HG02938 (cell line): ENCODE results near the gene LAYN.

ENCODE experiments used
- ATAC-seq: cut with Tn5 transposase; IDR thresholded peaks from one replicate; pipeline ENCODE4 v1.9.1; 2021; ENCODE audit warnings: mild to moderate bottlenecking, moderate library complexity; ENCODE audit not compliant: unreplicated experiment

LAYN gene

DNA sequence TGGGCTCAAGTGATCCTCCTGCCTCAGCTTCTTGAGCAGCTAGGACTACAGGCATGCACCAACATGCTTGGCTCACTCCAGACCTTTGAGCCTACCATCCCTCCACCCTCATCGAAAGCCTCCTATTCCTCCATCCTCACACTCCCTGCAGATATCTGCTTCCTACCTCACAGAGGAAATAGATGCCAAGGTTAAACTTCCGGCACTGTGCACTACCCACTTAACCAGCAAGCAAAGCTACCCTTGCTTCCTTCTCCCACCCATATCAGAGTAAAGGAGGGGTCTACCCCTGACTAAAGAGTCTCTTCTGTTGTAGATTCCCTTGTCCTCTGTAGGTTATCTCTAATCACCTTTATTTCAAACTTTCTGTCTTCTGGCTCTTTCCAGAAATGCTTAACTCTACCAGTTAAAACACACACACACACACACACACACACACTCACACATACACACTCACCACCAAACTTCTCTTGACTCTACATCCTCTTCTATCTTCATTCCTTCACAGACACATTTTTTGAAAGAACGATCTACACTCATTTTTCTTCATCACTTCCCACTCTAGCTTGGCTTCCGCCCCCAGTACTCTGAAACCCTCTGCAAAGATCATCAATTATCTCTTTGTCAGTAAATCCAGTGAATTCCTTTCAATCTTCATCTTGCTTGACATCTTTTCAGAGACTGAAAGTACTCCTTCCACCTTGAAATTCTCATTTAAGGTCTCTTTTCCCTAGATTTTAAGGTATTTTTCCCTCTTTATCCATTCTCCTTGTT lies 50.9 kb downstream of the LAYN start:
- no peak for ATAC-seq

DNA sequence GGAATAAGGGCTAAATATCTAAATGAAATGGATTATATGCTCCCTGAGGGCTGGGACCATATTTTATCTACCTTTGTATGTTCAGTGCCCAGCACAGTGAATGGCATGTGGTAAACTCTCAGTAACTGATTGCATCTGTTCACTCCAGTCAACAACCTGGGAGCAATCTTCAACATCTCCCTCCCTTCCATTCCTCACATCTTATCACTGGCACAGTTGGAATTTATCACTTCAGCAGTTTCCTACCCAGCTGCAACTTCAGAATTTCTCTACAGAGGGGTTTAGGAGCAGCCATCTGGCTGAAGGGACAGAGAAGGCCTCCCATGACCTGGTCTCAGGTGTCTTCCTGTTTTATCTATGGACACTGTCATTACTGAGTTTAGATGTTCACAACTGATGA lies 52.0 kb downstream of the LAYN start:
- no peak for ATAC-seq

GRCh38 chr11:111596319-111596718 lies 55.8 kb downstream of the LAYN start:
- ATAC-seq = no peak

- no peak for ATAC-seq
Observed at GRCh38 chr11:111598148-111598547, 57.6 kb downstream of the LAYN start.

- no peak for ATAC-seq
Observed at GRCh38 chr11:111598559-111598958, 58.0 kb downstream of the LAYN start.

DNA sequence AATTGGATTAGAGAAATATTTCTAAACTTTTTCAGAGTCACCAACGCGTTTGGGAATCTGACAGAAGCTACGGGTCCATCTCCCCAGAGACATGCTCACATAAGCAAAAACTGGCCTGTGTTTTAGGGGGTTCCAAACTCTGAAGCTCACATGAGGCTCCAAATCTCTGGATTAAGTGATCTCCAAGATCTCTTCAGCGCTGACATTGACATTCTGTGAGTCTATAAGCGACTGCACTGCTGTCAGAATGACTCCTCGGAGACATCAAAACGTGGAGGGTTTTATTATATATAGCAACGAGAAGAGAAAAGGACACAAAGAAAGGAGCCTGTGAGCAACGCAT lies 61.1 kb downstream of the LAYN start:
- no peak for ATAC-seq

DNA sequence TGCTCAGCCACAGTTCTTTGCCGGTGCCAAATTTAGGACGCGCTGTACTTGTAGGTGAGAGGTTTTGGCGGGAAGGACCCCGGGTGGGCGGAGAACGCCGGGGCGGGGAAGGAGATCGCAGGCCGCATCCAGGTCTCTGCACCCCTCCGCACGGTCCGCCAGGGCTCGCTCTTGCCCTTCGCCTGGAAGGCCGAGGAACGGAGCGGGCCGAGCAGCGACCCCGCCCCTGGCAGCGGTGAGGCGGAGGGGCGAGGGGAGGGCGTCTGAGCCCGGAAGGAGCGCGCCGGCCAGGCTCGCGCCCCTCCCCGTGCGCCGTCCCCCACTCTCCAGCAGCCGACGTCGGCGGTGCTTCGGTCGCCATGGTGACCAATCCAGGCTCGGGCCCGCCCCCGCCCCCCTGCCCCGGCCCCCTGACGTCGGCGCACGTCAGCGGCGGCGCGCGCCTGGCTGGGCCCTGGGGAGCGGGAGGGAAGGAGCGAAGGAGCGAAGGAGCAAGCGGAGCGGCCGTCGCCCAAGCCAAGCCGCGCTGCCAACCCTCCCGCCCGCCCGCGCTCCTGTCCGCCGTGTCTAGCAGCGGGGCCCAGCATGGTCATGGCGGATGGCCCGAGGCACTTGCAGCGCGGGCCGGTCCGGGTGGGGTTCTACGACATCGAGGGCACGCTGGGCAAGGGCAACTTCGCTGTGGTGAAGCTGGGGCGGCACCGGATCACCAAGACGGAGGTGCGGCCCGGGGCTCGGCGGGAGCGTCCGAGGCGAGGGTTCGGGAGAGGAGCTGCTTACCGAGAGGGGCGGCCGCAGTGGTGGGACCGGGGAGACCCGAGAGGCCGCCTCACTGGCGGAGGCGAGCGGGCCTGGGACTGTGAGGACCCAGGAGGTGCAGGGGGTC lies 61.7 kb downstream of the LAYN start, which contains the start of gene SIK2:
TSS of gene SIK2 (plus strand) at position 471 of the 886 bp plus-strand sequence. CDS start at position 586, 115 bp downstream.
- ATAC-seq = peak; percentile 74

DNA sequence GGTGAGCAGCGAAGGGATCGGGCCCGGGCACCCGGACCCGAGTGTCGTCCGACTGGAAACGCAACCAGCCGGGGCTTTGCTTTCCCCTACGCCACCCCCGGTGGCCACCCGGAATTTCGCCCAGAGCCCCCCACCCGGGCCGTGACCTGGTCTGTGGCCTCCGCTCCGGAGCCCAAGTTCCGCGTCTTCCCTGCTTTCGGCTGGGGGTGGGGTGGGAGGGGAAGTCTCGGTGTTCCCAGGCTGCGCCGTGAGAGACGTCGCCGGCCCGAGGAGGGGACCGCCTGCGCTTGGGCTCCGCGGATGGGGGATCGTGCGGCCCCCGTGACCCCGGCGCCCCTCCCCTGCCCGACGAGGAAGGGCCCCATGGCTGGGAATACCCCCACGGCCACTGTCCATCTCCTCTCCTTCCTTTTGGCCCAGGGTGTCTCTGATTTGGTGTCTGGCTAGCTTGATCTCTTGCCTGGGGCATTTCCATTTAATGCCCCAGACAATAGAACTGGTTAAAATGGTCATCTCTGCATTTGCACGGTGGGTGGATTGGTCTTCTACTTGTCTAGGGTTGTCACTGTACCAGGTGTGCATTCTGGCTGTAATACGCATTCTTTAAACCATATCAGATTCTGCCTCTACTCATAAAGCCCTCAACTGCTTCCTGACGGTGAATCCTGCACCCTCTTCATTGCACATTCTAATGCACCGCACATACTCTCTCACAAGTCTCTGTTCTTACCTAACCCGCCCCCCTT lies 62.5 kb downstream of the LAYN start:
- ATAC-seq = no peak

- ATAC-seq = no peak
Observed at GRCh38 chr11:111603611-111604130, 63.2 kb downstream of the LAYN start.

- ATAC-seq = no peak
Observed at GRCh38 chr11:111604392-111605009, 64.0 kb downstream of the LAYN start.

DNA sequence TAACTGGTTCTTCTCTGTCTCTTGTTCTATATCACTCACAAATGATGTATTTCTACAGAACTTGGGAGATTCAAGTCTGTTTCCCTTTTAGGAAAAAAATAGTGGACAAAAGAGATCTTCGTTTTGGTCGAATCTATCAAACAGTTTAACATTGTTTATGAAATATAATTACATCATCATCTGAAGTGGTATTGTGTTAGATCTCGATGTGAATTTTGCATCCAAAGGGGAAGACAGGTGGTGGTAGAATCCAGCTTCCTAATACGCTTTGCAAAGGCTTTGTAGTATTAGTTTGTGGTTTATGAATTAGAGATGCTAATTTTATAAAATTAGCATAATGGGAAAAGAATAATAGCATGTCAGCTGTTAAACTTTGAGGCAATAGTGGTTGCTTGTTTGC lies 65.2 kb downstream of the LAYN start:
- ATAC-seq = no peak

DNA sequence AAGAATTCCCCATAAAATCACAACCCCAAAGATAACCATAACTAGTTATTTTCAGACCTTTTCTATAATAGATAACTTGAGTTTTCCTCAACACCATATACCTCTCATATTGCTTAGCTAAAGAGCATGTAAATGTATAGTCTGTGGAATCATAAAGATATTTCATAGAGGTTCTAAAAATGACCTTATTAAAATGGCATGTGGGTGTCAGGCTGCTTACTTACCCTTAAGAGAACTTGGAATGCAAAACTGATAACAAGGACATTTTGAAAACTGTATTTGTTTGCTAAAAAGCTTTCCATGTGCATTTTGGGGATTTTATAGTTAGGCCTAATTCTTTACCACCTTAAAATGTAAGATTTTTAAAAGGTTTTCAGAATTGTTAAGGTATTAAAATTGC lies 66.5 kb downstream of the LAYN start:
- no peak for ATAC-seq

GRCh38 chr11:111607751-111608150 lies 67.2 kb downstream of the LAYN start:
- ATAC-seq = no peak
